HG02610 (cell line): Measurements from ENCODE around the gene BAZ2A.
"Not testable (repeated sequence)": the region's sequence is repeated elsewhere in the genome, so short reads cannot be mapped to it uniquely, and the experiment has no call there.

Experiments
- ATAC-seq: cut with Tn5 transposase; IDR thresholded peaks from one replicate; pipeline ENCODE4 v1.9.1; 2021; ENCODE audit warnings: mild to moderate bottlenecking, moderate library complexity; ENCODE audit not compliant: unreplicated experiment

The BAZ2A gene

GRCh38 chr12:56630180-56630632 lies at the start of gene BAZ2A:
BAZ2A (minus strand) TSS chr12:56630326; CDS start chr12:56617530, 12,796 bp downstream.
- peak; percentile 54 for ATAC-seq

GRCh38 chr12:56678852-56679251 lies 48.7 kb upstream of the BAZ2A start:
- no peak for ATAC-seq

GRCh38 chr12:56677680-56678079 lies 47.6 kb upstream of the BAZ2A start:
- ATAC-seq, result peak; percentile 65

GRCh38 chr12:56676851-56677580 lies 46.9 kb upstream of the BAZ2A start:
- ATAC-seq, result no peak

- no peak for ATAC-seq
Observed at GRCh38 chr12:56671608-56672007, 41.5 kb upstream of the BAZ2A start.

GRCh38 chr12:56670836-56671235 lies 40.7 kb upstream of the BAZ2A start:
- no peak for ATAC-seq

GRCh38 chr12:56668197-56668457 lies 38.0 kb upstream of the BAZ2A start:
- no peak for ATAC-seq

GRCh38 chr12:56661979-56662638 lies 32.0 kb upstream of the BAZ2A start:
- no peak for ATAC-seq

GRCh38 chr12:56661560-56661959 lies 31.4 kb upstream of the BAZ2A start:
- ATAC-seq, result no peak

- ATAC-seq, result peak; percentile 35
Observed at GRCh38 chr12:56658921-56659320, 28.8 kb upstream of the BAZ2A start.

- peak; percentile 59 for ATAC-seq
Observed at GRCh38 chr12:56657416-56658379, 27.6 kb upstream of the BAZ2A start.

- ATAC-seq, result not testable (repeated sequence)
Observed at GRCh38 chr12:56653781-56654180, 23.7 kb upstream of the BAZ2A start.

GRCh38 chr12:56648023-56648422 lies 17.9 kb upstream of the BAZ2A start:
- ATAC-seq, result not testable (repeated sequence)

- ATAC-seq, result peak; percentile 98
Observed at GRCh38 chr12:56645717-56646446, 15.8 kb upstream of the BAZ2A start, which contains the start of gene ATP5F1B. ATP5F1B (minus strand) TSS chr12:56645984; CDS start chr12:56645963, 21 bp downstream.

GRCh38 chr12:56645201-56645716 lies 15.1 kb upstream of the BAZ2A start:
- ATAC-seq, result no peak

- no peak for ATAC-seq
Observed at GRCh38 chr12:56644654-56645053, 14.5 kb upstream of the BAZ2A start.

- ATAC-seq, result no peak
Observed at GRCh38 chr12:56641219-56641618, 11.1 kb upstream of the BAZ2A start.

GRCh38 chr12:56637621-56638020 lies 7.5 kb upstream of the BAZ2A start:
- no peak for ATAC-seq

- peak; percentile 50 for ATAC-seq
Observed at GRCh38 chr12:56636675-56637540, 6.8 kb upstream of the BAZ2A start.
